Measurements from ENCODE around the gene TMEM134.

TMEM134 gene

DNA sequence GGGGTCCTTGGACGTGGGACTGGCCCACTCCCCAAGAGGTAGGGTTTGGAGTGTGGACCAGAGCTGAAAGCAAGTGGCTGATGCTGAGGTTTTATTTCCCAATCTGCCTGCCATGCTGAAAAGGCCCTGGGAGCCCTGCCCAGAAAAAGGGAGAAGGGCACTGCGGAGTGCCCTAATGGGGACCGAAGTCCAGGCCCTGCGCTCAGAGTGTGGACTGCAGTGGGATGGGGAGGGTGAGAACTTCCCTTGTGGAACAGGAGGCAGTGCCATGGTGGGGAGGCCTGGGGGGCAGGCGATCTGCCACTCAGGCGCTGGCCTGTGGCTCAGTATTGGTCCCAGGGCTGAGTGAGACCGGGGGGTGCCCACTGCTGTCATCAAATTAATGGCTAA, 20.8 kb downstream of the TMEM134 start:
- H3K36me3 Mint-ChIP-seq (ENCODE audit: low read depth), result peaks cover 3% of the 10 kb centered on the region
- no peaks in the 10 kb centered on the region for H3K9me3 Mint-ChIP-seq
- H3K4me3 Mint-ChIP-seq, result no peak overlapping the region
- H3K27ac Mint-ChIP-seq, result no peak overlapping the region
- H3K4me1 Mint-ChIP-seq (ENCODE audit: low read depth), result peaks cover 39% of the 10 kb centered on the region
- H3K27me3 Mint-ChIP-seq (ENCODE audit: low read depth), result no peaks in the 10 kb centered on the region

DNA sequence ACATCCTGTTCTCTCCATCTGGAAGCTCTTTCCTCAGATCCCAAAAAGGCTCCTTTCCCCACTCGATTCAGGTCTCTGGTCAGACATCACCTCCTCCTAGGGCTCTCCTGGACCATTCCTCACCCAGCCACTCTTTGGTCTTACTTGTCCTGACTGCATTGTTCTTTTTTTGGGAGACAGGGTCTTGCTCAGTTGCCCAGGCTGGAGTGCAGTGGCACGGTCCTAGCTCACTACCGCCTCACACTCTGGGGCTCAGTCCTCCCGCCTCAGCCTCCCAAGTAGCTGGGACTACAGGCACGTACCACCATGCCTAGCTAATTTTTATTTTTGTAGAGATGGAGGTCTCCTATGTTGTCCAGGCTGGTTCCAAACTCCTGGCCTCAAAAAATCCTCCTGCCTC, 23.5 kb downstream of the TMEM134 start:
- Mint-ChIP-seq H3K4me3 (peak overlapping the region; percentile 81), H3K9me3 (no peaks in the 10 kb centered on the region), H3K4me1 (ENCODE audit: low read depth) (peaks cover 48% of the 10 kb centered on the region), H3K27me3 (ENCODE audit: low read depth) (no peaks in the 10 kb centered on the region), H3K36me3 (ENCODE audit: low read depth) (peaks cover 3% of the 10 kb centered on the region), H3K27ac (peak overlapping the region; percentile 87)

DNA sequence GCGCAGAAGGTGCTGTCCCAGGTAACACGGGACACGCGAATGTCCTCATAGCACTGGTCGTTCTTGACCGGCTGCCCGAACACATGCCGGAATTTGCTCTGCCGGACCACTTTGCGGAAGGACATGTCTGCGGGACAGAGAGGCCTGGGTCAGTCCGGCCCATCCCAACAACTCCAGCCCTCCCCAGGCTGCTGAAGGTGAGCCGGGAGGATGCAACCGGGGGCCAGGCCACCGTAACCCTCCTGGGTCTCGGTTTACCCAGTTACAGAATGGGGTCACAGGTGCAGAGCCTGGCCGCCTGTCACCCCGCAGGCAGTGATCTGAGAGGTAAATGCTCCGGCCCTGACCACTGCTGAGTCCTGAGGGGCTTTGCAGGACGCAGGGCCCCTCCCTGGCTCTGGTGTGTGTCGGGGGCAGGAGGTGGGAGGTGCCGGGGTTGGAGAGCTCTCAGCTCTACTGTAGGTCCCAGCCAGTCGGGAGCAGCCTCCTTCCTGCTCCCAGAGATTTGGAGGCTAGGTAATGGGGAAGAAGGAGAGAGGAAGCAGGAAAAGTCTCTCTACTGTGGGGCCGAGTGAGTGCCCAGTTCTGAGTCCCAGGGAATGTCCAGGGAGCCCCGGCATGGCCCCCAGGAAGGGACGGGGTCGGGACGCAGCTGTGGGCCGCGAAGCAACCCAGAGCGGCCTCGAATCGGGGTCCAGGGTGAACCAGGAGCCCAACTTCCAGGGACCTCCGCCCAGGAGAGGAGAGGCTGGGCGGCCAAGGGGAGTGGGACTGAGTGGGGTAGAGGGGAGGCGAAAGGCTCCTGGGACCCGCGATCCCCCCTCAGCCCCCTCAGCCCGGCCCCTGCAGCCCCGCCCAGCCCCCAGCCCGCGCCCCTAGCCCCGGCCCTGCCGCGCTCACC, 26.3 kb downstream of the TMEM134 start:
- Mint-ChIP-seq H3K4me3 (peak overlapping the region; percentile 75), H3K27me3 (ENCODE audit: low read depth) (no peaks in the 10 kb centered on the region), H3K27ac (peak overlapping the region; percentile 85)

DNA sequence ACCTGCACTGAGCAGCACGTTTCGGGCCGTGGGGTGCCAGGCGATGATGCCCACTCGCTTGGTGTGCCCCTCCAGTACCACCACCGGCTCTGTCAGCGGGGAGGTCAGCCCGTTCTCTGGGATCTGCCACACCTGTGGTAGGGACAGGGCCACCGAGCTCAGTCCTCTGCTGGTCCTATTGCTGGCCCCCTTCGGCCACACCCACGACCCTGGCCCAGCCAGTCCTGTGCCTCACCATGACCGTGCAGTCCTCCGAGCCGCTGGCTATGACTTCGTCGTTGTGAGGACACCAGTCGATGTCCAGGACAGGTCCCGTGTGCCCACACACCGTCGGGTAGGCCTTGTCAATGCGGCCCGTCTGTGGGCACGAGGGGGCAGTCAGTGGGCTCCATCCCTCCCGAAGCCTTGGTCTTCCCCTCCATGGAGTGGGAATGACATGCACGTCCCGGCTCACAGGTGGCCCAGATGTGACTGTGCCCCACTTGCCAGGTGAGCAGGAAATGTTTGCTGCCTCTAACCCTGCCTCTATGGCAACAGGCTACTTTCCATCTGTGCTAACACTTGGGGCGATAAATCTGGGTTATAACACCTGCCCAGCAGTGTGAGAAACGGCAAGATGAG, 27.2 kb downstream of the TMEM134 start:
- Mint-ChIP-seq H3K27me3 (ENCODE audit: low read depth) (no peaks in the 10 kb centered on the region), H3K4me3 (peak overlapping the region; percentile 28), H3K27ac (peak overlapping the region; percentile 85), H3K9me3 (no peaks in the 10 kb centered on the region), H3K36me3 (ENCODE audit: low read depth) (peaks cover 24% of the 10 kb centered on the region), H3K4me1 (ENCODE audit: low read depth) (peaks cover 56% of the 10 kb centered on the region)

More for the DNA sequence above, 26.3 kb downstream of the TMEM134 start:
- no peaks in the 10 kb centered on the region for H3K9me3 Mint-ChIP-seq
- H3K36me3 Mint-ChIP-seq (ENCODE audit: low read depth), result peaks cover 19% of the 10 kb centered on the region
- H3K4me1 Mint-ChIP-seq (ENCODE audit: low read depth), result peaks cover 59% of the 10 kb centered on the region

DNA sequence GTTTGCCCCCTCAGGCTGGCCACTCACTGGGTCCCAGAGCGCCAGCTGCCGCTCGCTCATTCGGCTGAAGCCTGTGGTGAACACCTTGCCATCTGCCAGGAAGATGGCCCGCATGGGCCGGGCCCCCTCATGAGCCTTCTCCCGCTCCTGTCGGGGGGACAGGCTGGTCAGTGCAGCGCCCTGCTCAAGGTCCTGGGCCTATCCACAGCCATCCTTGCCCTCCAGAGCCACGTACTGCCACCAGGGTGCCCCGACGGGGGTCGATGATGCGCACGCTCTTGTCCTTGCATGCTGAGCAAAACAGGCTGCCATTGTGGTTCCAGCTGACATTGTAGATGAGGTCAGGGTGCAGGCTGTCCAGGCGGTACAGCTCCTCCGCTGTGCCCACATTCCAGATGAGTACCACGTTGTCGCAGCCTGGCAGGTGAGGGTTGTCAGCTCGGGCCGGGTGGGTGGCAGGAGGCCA, 27.9 kb downstream of the TMEM134 start:
- H3K27ac Mint-ChIP-seq, result peak overlapping the region; percentile 45
- peaks cover 52% of the 10 kb centered on the region for H3K4me1 Mint-ChIP-seq (ENCODE audit: low read depth)
- H3K36me3 Mint-ChIP-seq (ENCODE audit: low read depth), result peaks cover 28% of the 10 kb centered on the region
- peak overlapping the region; percentile 31 for H3K4me3 Mint-ChIP-seq
- H3K9me3 Mint-ChIP-seq, result no peaks in the 10 kb centered on the region
- no peaks in the 10 kb centered on the region for H3K27me3 Mint-ChIP-seq (ENCODE audit: low read depth)

DNA sequence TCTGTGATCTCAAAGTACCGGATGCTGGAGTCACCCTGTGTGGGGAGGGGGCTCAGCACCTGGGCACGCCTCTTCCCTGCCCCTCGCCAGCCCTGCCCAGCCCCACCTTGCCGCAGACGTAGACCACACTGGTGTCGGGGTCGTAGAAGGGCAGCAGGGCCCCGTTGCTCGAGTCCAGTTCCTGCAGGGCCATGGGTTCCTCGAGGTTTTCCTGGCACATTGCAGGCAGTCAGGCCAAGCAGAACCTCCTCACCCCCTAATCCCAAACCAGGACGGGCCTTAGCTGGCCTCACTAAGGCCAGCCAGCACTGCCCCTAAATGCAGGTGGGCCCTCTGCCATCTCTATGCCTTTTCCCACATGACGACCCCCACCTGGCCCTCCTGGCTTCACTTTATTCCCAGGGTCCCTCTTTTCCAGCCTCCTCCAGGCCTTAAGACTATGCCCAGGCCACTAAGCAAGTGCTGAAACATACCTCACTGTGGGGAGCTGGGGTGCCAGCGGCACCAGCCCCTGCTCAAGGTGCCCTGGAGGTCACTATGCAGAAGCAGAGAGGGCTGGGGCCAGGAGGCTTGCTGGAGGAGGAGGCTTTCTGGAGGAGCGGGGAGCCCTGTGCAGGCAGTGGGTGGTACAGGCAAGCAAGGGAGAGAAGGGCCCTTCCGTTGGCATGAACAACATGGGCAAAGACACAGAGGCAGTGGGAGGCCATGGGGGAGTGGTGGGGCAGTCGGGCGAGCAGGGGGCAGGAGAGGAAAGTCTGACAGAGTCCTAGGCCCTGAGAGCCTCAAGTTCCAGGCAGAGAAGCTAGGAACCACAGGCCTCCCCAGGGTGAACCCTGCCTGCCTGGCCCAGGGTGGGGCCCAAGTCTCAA, 28.6 kb downstream of the TMEM134 start:
- Mint-ChIP-seq H3K27ac (peak overlapping the region; percentile 99), H3K4me3 (peak overlapping the region; percentile 99), H3K9me3 (no peaks in the 10 kb centered on the region), H3K36me3 (ENCODE audit: low read depth) (peaks cover 29% of the 10 kb centered on the region), H3K27me3 (ENCODE audit: low read depth) (no peaks in the 10 kb centered on the region), H3K4me1 (ENCODE audit: low read depth) (peaks cover 47% of the 10 kb centered on the region)

DNA sequence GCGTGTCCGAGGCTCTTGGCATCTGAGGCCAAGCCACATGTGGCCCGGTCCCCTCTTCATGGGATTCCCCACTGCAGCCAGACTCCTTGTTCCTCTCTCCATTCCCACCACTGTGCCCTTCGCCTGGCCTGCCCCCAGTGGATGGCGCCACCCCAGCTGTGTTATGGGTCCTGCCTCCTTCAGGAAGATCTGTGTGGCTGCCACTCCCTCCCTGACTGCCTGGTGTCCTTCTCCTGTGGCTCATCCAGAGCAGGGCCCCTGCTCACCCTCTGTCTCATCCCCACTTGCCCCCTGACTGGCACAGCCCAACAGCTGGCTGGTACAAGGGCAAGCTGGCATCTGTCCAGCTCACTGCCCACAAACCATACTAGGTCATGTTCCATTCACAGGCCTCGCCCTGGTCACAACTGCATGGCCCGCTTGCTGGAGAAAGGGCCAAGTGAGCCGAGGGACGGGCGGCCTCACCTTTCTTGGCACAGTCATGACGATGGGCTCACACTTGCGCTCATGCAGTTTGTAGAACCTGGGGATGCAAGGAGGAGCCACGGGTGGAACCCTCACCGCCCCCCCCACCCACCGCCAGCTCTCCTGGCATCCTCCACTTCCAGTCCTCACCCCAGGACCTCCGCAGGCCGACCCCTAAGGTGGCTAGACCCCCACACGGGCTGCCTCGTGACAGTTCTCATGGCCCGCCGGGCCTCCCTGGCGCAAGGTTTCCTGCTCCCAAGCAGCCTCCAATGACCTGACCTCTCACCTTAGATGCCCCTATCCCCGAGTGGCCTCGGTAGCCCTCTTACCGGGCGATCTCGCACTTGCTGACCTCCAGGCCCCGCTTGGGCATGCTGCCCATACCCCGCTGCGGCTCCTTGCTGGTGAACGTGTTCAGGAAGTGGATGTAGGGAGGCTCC, 29.5 kb downstream of the TMEM134 start:
- Mint-ChIP-seq H3K9me3 (no peaks in the 10 kb centered on the region), H3K4me1 (ENCODE audit: low read depth) (peaks cover 42% of the 10 kb centered on the region), H3K27ac (peak overlapping the region; percentile 99), H3K36me3 (ENCODE audit: low read depth) (peaks cover 33% of the 10 kb centered on the region), H3K4me3 (peak overlapping the region; percentile 99), H3K27me3 (ENCODE audit: low read depth) (no peaks in the 10 kb centered on the region)

DNA sequence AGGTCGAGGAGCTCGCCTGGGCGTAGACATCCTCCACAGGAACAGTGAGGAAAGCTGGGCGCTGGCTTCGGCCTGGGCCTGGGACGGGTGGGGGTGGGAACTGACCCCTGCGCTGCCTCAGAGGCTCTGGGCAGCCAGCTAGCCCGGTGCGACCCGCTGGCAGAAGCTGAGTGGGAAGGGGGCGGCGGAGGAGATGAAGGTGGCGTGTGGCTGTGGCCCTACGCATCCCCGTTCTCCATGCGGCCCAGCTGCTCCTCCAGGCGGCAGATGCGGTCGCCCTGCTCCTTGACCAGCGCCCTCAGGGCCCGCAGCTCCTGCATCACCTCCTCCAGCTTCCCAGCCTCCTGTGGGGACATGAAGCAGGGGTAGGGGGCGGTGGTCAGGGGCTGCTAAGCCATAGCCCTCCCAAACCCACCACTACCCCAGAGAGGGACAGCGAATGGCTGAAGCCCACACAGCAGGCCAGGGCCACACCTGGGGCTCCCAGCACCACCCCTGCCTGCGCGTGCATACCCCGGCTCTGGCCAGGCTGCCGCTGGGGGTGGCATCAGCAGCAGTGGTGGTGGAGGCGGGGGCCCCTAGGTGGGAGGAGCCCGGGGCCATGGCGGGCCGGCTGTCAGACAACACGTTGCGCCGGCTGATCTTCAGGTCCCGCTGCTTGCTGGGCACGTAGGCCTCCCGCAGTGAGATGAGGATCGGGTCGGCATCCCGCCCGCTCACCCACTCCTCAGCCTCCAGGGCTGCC, 30.7 kb downstream of the TMEM134 start:
- Mint-ChIP-seq H3K9me3 (no peaks in the 10 kb centered on the region), H3K27ac (peak overlapping the region; percentile 99), H3K4me3 (peak overlapping the region; percentile 99), H3K36me3 (ENCODE audit: low read depth) (peaks cover 33% of the 10 kb centered on the region), H3K27me3 (ENCODE audit: low read depth) (no peaks in the 10 kb centered on the region), H3K4me1 (ENCODE audit: low read depth) (peaks cover 34% of the 10 kb centered on the region)

DNA sequence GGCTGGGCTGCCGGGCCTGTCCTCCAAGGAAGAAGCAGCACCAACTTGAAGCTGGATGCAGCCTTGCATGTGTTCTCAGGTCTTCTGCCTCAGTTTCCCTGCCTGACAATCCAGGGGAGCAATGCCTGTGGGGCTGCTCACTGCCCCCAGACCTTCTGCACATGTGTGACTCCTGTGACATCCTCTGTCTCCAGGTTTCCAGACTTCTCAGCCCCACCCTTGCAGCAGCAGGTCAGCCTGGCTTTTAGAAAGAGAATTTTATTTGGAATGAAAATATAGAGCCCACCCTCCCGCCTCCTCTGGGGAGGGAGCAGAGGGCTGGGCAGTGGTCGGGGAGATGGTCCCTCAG, 31.3 kb downstream of the TMEM134 start:
- Mint-ChIP-seq H3K27ac (peak overlapping the region; percentile 88), H3K4me3 (peak overlapping the region; percentile 99), H3K36me3 (ENCODE audit: low read depth) (peaks cover 33% of the 10 kb centered on the region), H3K27me3 (ENCODE audit: low read depth) (no peaks in the 10 kb centered on the region), H3K4me1 (ENCODE audit: low read depth) (peaks cover 35% of the 10 kb centered on the region), H3K9me3 (no peaks in the 10 kb centered on the region)

DNA sequence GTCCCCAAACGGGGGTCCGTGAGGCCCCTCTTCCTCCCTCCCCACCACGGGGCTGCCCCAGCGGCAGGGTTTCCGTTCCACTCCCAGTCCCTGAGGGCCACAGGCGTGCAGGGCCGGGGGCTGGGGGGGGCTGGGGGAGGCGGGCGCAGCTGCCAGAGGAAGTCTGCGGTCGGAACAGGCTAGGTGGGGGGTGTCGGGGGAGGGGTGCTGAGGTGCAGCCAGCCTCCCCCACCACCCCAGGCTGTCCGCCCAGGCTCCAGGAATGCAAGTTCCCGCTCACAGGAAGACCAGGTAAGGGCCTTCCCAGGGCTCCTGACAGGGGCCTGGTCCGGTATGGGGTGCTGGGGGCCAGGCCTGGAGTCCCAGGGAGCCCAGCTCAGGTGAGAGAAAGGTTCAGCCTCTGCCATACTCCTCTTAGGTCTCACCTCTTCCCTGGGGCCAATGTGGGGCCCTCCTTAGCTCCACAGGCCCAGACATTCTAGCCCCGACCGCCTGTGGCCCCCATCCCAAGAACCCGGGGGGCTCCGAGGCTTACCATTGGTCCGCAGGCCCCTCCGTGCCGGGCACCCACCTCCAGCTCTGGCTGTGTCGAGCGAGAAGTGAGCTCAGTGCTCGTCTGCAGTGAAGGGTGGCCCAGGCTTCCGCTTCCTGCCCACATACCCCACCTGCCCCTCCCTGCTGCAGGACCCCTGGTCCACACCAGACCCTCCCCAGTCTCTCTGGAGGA, 31.8 kb downstream of the TMEM134 start, which contains the start of gene PTPRCAP:
TSS of gene PTPRCAP (minus strand) at position 601 of the 727 bp plus-strand sequence. CDS start at position 538, 63 bp downstream.
- Mint-ChIP-seq H3K36me3 (ENCODE audit: low read depth) (peaks cover 35% of the 10 kb centered on the region), H3K4me3 (peak within 1 kb of the TSS; percentile 99), H3K27ac (peak within 1 kb of the TSS; percentile 88), H3K4me1 (ENCODE audit: low read depth) (peaks cover 36% of the 10 kb centered on the region), H3K9me3 (no peaks in the 10 kb centered on the region), H3K27me3 (ENCODE audit: low read depth) (no peaks in the 10 kb centered on the region)

DNA sequence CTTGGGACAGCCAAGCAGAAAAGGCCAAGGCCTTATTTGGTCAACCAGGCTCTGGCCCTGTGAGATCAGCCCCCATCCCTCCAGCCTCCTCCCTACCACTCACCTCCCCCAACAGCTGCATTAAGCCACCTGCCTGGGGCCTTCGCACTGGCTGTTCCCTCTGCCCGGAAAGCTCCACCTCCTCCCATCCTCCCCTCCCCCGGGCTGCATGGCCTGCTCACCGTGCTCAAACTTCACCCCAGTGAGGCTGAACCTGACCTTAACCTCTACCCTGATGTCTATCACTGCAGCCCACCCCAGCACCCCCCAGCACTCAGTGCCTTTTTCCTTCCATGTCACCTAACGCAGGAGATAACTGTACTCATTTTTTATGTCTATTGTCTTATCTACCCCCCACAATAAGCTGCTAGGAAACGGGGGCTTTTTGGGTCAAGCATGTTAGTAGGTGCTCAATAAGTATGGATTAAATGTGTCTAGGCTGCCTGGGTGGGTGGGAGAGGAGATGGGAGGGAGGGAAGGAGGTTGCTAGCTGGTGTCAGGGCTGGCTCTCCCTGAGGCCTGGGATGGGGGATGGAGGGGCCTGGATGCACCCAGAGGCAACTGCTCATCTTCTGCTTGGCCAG, 32.5 kb downstream of the TMEM134 start:
- no peaks in the 10 kb centered on the region for H3K27me3 Mint-ChIP-seq (ENCODE audit: low read depth)
- H3K4me3 Mint-ChIP-seq, result peak overlapping the region; percentile 99
- H3K4me1 Mint-ChIP-seq (ENCODE audit: low read depth), result peaks cover 38% of the 10 kb centered on the region
- peak overlapping the region; percentile 83 for H3K27ac Mint-ChIP-seq
- H3K9me3 Mint-ChIP-seq, result no peaks in the 10 kb centered on the region
- H3K36me3 Mint-ChIP-seq (ENCODE audit: low read depth), result peaks cover 42% of the 10 kb centered on the region

DNA sequence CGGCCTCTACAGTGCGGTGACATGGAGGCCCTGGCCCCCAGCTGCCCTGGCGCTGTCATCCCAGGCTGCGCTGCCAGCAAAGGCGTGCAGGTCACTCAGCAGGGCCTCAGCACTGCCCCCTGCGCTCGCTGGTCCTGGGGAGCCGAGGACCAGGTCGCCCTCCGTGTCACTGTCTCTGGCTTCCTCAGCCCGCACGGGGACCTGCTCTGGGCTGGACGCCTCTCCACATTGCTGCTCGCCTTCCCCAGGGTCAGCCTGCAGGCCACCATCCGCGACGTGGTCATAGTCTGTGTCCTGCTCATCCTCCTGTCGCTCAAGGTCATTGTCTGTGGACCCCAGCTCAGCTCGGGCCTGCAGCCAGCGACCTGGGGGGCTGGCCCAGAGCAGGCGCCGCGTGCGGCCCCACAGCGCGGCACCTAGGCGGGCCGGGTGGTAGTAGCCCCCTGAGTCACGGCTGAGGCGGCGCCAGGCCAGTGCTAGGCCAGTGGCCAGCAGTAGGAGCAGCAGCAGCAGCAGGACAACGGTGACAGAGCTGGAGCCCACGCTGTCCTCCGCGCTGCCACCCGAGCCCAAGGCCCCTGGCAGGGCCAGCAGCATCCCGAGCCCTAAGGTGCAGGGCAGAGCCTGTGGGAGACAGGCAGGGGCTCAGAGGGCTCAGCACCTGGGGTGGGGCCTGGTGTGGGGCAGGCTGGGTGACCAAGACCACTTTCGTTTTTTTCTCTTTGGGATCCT, 33.2 kb downstream of the TMEM134 start:
- Mint-ChIP-seq H3K27ac (peak overlapping the region; percentile 83), H3K36me3 (ENCODE audit: low read depth) (peaks cover 43% of the 10 kb centered on the region), H3K27me3 (ENCODE audit: low read depth) (no peaks in the 10 kb centered on the region), H3K4me1 (ENCODE audit: low read depth) (peaks cover 37% of the 10 kb centered on the region), H3K4me3 (peak overlapping the region; percentile 99), H3K9me3 (no peaks in the 10 kb centered on the region)
